HG03139 (cell line): ENCODE measurements around the gene STIP1.
"Not testable (repeated sequence)": the region's sequence is repeated elsewhere in the genome, so short reads cannot be mapped to it uniquely, and the experiment has no call there.

Experiments
- ATAC-seq: cut with Tn5 transposase; IDR thresholded peaks from one replicate; pipeline ENCODE4 v1.9.1; 2021; ENCODE audit not compliant: unreplicated experiment

STIP1 gene

DNA sequence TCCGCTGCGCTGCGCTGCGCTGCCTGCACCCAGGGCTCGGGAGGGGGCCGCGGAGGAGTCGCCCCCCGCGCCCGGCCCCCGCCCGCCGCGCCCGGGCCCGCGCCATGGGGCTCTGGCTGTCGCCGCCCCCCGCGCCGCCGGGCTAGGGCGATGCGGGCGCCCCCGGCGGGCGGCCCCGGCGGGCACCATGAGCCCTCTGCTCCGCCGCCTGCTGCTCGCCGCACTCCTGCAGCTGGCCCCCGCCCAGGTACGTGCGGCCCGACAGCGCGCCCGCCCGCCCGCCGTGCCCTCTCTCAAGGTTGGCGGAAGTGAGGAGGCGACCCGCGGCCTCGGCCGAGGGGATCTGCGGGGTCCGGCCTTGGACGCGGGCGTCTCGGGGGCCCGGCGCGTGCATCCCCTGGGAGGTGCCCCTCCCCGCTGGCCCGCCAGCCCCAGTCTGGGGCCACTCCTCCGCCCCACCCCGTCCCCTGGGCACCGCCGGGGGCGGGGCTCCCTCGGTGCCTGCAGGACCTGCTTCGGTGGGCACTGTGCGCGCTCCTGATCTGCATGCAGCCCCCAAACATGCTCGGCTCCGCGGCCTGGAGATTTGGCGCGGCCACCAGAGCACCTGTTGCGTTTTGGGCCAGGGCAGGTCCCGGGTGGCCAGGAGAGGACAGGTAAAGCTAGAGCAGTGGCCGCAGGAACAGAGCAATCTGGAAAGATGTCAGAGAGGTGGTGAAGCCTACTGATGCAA is 48.8 kb downstream of the STIP1 start:
- no peak for ATAC-seq

DNA sequence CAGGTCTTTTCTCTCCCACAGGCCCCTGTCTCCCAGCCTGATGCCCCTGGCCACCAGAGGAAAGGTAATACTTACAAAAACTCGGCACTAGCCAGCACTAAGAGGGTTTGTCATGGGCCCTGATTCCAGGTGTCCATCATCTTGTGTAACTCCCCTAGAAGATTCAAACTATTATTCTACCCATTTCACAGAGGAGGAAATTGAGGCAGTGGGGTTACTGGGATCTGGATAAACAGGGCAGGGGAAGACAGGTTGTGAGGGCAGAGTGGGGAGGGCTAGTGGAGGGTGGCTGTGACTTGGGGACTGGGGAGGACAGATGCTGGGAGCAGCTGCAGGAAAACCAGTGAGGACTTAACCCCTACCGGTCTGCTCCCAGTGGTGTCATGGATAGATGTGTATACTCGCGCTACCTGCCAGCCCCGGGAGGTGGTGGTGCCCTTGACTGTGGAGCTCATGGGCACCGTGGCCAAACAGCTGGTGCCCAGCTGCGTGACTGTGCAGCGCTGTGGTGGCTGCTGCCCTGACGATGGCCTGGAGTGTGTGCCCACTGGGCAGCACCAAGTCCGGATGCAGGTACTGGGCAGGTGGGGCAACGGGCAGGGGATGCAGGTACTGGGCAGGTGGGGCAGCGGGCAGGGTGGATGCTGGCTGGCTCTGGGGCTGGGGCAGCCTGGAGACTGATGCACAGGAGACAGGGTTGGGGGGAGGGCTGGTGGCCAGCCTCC is 49.6 kb downstream of the STIP1 start:
- no peak for ATAC-seq

DNA sequence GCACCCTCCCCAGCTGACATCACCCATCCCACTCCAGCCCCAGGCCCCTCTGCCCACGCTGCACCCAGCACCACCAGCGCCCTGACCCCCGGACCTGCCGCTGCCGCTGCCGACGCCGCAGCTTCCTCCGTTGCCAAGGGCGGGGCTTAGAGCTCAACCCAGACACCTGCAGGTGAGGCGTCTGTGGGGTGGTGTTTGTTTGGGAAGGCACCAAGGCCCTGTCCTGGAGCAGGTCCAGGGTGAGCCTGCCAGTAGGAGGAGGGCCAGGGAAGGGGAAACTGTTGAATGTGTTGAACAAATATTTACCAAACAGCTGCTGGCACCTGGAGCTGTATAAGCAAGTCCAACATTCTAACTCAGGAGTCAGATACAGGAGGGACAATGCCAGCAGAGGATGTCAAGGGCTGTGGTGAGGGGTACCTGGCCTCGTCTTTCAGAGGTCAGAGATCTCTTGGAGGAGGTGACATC is 51.5 kb downstream of the STIP1 start:
- no peak for ATAC-seq

DNA sequence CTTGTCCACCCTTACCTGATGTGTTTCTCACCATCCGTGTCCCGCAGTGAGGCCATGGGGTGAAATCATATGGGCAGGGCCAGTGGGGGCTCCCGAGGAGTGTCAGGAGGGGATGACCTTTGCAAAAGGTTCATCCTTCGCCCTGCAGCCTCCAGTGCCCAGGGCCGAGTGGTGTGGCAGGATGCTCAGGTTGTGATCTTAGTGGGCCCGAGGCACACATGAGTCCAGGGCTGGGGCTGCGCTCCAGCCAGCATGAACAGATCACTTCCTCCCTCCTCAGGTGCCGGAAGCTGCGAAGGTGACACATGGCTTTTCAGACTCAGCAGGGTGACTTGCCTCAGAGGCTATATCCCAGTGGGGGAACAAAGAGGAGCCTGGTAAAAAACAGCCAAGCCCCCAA is 52.1 kb downstream of the STIP1 start:
- no peak for ATAC-seq

DNA sequence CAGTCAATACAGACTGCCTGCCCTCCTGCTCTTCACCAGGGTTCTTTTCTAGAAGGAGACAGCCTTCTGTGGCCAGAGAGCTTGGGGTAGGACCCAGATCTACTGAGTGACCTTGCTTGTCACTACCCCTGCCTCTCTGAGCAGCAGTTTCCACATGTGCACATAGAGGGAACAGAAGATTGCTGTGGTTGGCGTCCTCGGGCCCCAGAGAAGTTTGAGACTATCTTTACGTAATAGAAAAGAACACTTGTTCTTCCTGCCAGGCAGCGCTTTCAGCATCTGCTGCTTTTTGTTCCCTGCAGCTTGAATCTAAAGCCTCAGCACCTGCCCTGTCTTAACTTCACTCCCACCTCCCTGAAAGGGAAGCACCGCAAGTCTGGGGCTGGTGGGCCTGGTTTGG is 53.0 kb downstream of the STIP1 start:
- ATAC-seq, result no peak

DNA sequence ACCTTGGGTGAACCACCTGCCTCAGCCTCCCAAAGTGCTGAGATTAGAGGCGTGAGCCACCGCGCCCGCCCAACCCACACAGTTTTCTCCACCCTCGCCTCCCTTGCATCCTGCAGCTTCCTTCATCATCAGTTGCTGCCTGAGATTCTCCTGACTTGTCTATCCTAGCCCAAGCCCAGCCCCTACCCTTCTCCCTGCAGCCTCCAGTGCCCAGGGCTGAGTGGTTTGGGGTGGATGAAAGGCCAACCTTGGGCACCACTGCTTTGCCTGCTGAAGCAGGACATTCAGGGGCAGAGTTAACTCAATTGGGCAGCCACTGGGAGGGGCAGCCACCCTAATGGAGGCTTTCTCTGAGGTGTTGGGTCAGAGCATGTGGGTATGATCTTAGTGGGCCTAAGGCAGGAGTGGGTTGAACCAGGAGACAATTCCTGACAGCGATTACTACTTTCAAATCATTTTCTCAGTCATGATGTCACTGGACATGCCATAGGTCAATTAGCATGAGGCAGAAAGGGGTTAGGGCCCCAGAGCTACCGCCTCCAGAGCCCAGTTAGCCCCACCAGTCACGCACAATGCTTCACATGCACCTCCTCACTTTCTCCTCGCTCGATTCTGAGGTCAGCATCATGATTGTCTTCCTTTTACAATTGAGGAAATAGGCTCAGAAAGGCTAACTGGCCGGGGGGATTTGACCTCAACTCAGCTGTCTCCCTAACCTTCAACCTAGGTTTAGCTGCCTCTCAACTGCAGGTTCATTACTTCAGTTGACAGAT is 53.9 kb downstream of the STIP1 start:
- no peak for ATAC-seq

DNA sequence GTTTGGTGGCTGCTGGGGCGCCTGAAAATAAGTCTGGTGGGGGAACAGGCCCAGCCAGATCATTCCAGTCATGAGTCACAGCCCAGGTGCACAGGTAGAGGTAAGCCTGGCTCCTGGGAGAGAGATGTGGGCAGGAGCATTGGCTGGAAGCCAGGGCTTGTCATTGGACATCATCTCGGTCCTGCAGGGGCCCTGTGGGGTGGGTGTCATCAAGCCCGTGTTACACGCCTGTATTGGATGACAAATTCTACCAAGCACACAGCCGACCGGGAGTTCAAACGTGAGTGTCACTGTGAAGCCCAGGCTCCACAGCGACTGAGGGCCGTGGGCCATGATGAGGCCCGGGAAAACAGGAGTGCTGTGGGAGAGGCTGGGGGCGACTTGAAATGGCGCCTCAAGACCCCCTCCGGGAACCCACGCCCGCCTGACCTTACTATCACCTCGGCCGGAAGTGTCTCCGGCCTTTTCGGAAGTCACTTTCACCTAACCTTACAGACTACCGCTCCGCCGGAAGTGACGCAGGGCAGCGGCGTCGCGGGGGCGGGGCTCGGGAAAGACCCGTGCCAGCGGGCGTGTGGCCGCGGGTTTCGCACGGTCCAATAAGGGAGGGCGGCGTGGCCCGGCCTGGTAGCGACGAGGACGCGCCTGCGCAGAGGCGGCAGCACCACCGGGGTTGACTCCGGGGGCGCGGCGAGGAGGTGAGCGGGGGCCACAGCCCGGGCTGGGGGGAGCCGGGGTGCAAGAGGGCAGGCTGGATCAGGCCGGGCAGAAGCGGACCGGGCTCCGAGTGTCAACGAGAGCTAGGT is 54.7 kb downstream of the STIP1 start, which contains the start of gene FKBP2:
TSS of gene FKBP2 (plus strand) at position 661 of the 806 bp plus-strand sequence. CDS start 1,293 bp downstream, outside the sequence.
- ATAC-seq, result peak; percentile 46

DNA sequence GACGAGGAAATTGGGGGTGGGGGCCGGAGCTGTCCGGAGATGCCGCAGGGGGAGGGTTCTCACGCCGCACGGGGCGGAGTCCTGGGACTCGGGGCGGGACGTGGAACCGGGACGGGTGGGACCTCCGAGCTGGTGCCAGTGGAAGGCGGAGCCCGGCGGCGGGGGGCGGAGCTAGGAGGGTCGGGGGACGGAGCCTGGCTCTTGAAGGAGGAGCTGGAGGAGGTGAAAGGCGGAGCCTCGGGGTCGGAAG is 55.2 kb downstream of the STIP1 start:
- peak; percentile 56 for ATAC-seq

DNA sequence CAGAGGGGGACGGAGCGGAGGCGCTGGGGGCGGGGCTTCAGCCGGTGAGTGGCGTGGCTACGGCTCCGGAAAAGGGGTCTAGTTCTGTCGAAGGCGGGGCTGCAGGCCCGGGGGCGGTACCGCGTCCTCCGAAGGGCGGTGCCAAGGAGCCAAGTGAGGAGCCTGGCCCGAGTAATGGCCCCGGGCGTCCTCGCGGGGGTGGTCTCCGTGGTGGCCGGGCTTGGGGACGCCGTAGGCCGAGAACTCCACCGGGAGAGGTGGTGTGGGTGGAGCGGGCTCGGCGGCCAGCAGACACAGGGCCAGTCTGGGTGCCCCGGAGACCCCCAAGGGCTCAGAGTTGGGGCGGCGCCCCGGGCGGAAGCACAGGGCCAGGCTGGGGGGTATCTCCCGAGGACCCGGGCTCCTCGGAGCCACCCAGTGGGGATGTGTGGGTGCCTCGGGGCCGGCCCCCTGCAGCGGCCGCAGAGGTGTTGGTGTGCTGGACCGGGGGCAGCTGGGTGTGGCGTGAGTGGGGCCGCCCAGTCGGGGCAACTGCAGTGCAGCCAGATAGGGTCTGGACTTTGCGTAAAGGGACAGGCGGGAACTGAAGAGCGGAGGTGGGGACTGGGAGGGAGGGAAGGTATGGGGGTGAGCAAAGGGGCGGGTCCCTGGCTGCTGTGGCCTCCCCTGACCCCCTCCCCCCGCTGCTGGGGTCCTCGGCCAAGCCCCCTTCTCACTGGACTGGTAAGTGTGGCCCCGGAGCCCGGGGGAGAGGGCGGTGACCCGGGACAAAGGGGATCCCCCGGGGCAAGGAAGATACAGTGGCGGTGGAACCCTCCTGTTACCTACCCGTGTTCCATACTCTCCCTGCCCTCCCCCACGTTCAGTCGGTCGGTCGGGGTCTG is 55.8 kb downstream of the STIP1 start:
- ATAC-seq, result peak; percentile 0

DNA sequence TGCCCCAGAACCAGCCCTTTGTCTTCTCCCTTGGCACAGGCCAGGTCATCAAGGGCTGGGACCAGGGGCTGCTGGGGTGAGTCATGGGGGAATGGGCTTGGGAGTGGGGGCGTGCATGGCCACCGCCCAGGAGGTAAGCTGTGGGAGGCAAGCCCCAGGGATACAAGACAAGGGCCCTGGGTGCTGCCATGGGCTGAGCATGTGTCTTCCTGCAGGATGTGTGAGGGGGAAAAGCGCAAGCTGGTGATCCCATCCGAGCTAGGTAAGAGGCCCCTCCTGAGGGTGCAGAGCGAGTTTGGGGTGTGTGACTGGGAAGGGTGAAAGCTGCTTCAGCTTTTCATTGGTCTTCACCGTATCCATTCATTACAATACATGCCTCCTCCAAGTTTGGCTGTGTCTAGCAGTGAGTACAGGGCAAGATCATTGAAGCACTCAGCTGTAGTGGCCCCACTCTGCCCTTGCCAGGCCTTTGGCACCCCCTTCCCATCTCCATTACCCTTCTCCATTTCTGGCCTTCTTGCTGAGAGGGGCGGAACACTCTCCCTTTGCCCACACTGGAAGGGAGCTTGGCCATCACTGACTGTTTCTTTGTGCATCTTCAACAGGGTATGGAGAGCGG is 57.4 kb downstream of the STIP1 start:
- no peak for ATAC-seq

DNA sequence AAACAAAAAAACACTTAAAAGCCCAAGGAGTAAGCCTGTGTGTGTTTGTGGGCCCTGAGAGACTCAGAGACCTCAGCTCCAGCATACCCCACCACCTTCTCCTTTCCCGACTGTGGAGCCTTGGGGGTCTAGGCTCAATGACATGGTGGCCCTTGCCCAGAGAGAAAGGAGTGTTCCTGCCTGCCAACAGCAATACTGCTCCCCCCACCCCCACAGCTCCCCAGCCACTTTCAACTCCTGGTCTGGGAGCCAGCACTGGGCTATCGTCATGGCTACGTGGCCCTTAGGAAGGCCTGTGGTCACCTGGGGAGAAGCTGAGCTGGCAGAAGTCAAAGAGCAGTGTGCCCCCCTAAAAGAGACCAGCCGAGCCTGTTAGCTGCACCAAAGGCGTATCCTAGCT is 58.1 kb downstream of the STIP1 start:
- ATAC-seq, result no peak

DNA sequence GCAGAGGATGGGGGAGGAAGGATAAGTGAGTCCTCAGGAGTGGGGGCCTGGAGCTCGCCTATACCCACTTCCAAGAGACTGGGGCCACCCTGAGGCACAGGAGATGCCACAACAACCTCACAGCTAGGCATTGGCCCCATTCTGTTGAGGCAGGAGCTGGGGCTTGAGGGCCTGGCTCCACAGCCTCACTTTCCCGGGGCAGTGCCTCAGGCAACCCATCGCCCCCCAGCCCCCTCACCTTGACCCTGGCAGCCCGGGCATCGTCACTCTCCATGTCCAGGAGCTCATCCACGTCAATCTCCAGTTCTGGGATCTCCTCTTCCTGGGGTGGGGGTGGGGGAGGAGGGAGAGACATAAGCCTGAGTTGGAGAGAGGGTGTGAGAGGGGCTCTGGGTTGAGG is 59.0 kb downstream of the STIP1 start:
- no peak for ATAC-seq

DNA sequence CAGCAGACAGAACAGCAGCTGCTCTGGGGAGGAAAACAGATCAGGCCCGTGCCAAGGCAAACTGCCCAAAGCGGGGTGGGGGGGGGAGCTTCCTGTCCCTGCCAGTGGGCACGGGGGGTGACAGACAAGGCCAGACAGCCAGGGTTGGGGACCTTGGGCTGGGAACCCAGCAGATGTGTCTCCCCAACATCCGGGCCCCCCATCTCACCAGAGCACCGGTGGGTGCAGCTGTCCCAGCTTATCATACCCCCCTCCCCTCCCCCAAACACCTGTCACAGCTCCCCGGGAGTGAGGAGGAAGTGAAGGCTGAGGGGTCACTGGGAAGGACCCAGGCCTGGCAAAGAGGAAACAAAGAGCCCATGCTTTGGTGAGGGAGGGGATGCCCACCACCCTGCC is 59.4 kb downstream of the STIP1 start:
- ATAC-seq, result no peak

DNA sequence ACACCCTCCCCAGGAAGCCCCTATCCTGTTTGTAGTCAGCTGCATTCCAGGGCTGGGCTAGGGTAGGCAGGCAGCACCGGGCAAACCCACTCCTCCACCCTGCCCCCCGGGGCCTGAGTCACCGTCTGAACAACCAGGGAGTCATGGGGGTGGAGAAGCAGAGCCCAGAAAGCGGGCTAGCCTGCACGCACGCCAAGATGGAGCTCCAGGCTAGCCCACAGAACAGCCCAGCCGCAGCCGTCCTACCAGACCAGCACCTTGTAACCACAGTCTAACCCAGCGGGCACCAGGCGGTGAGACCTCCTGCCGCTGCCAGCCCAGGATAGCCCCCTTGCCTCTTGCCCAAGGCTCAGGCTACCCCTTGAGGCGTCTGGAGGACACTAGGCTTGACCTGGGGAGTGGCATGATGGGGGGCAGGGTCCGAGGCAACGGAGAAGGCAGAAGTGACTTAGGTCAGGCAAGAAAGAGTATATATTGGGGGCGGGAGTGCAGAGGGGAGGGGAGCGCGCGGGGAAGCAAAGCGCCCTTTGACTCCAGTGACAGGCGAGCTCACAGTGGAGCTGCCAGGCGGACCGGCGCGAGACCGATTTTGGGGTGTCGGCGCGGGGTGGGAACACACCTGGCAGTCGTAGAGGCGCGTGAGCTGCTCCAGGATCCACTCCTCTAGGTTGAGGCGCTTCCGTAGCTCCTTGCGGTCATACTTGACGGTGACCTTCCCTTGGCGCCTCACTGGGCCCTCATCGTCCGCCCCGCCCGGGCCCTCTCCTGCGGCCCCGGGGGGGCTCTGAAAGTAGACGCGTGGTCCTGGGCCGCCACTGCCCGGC is 60.0 kb downstream of the STIP1 start:
- ATAC-seq, result no peak

DNA sequence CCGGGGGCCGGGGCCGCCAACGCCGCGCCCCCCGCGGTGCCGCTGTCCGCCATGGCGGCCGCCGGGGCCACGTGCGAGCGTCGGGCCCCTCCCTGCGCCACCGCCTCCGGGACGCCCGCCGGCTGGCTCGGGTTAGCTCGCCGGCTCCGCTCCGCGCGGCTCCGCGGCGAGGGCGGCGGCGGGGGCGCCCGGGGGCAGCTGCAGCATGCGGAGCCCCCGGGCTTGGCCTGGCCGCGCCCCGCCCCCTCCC is 60.6 kb downstream of the STIP1 start:
- ATAC-seq, result not testable (repeated sequence)

DNA sequence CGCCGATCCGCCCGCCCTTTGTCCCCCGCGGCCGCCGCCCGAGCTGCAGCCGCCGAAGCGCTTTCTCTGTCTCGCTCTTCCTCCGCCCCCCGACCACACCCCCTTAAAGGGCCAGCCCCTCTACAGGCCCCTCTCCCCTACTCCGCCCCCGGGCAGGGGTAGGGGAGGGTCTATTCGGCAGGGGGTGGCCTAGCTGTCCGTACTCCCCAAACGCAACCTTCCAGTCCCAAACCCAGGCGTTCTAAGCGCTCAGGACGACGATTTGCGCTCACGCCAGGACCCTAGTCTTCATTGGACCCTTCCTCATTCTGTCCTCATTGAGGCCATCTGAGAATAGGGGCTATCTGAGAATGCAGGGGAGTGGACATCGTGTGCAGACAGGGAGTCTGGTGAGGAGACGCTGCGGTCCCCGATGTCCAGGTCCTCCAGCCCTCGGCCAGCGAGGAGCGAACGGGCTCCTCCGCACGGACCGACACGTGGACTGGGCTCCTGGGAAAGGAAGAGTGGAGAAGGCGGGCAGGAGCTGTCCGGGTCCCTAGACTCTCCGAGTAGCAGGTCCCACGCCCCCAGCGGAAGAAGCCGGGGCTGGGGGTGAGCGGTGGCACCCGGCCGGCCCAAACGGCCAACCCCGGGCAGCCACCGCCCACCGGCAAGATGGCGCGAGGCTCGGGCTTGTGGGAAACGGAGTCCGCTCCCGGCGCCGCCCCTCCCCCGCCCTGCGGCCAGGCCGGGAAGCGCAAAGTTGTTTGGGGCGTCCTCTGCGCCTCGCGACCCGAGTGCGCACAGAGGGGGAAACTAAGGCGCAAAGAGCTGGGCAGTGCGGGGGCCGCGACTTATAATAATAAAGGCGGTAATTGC is 61.1 kb downstream of the STIP1 start, which contains the start of gene PPP1R14B:
TSS of gene PPP1R14B (minus strand) at position 73 of the 858 bp plus-strand sequence. CDS start 270 bp downstream, outside the sequence.
- ATAC-seq, result no peak

DNA sequence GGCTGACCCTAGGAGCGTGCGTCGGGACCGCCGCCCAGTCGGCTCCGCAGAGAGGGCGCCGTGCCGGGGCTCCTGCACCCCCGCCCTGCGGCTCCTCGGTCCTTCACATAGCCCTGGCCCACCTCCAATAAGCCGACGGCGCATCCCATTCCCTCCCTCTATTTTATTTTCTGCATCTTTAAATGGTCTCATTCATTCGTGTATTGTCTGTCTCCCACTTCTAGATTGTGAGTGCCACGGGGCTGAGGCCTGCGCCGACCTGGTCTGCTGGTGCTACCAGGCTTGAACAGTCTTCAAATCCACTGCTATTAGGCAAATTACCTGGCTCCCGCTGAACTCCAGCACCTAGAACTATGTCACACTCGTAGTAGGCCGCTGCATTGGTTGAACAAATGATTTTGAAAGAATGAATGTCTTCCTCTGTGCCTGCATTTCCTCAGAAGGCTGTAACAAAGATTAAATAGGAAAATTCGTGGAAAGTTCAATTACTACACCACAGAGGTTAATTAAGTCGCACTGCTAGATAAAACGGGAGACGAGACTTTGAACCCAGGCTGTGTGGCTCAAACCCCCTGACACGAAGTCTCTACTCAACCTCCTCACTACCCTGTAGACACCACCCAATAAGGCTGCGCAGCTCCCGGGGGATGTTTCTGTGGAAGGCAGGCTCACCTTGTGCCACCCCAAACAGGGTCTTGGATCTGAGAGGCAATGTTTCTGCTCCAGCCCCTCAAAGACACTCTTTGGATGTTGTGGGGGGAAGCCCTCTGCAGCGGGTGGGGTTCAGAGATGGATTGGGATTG is 62.0 kb downstream of the STIP1 start:
- no peak for ATAC-seq
